Breast epithelium (tissue), 4 donors: ENCODE measurements around the gene ONECUT1. TPM values are rescaled to one million over a fixed set of nuclear protein-coding genes. Genes with fewer than 3 reads are reported as not detected.

Experiments
- DNase-seq, 2 donors: peaks; one replicate each; pipeline ENCODE4 v3.0.0-alpha.2; 2019; ENCODE audit warnings: low spot score in 2 of 2
- H3K27ac ChIP-seq, 2 donors: fragments of 200-600 bp; sonication (generic) in 1 of 2; one replicate each; pipeline ENCODE4 v1.5.1; 2016 to 2019; ENCODE audit warnings: mild to moderate bottlenecking in 1 of 2
- H3K27me3 ChIP-seq, 2 donors: fragments of 200-600 bp; sonication (generic) in 1 of 2; one replicate each; pipeline versions ENCODE4 v1.5.1 to v1.6.0; 2017 to 2019; ENCODE audit warnings: control low read depth in 1 of 2, mild to moderate bottlenecking in 1 of 2
- H3K36me3 ChIP-seq: fragments of 200-600 bp; one replicate; pipeline ENCODE4 v1.5.1; 2019
- H3K4me1 ChIP-seq, 2 donors: fragments of 200-600 bp; sonication (generic); one replicate each; pipeline ENCODE4 v1.5.1; 2016 to 2019; ENCODE audit warnings: control low read depth in 1 of 2
- H3K4me3 ChIP-seq, 3 donors: fragments of 200-600 bp; sonication (generic); 1 replicate in 2 of 3; 2 replicates in 1 of 3; pipeline ENCODE4 v1.5.1; 2016 to 2019; ENCODE audit warnings: mild to moderate bottlenecking in 3 of 3, moderate library complexity in 2 of 3
- H3K9me3 ChIP-seq, 2 donors: fragments of 200-600 bp; sonication (generic) in 1 of 2; one replicate each; pipeline ENCODE4 v1.5.1; 2016 to 2019; ENCODE audit warnings: control low read depth in 1 of 2
- CTCF ChIP-seq, 3 donors: fragments of 450-650 bp; IDR thresholded peaks; one replicate each; pipeline ENCODE4 v1.5.1; 2016 to 2017; ENCODE audit warnings: antibody characterized with exemption in 3 of 3, mild to moderate bottlenecking in 3 of 3, moderate library complexity in 3 of 3
- POLR2A ChIP-seq: fragments of 450-650 bp; IDR thresholded peaks from one replicate; pipeline ENCODE4 v1.6.1; 2016; ENCODE audit warnings: antibody characterized with exemption, mild to moderate bottlenecking, moderate library complexity
- POLR2AphosphoS5 ChIP-seq, 3 donors: sonication (generic); formaldehyde crosslinking; IDR thresholded peaks; one replicate each; pipeline ENCODE4 v1.6.1; 2017; ENCODE audit warnings: antibody characterized with exemption in 3 of 3
- intact Hi-C: fragments of 100-400 bp; cut with DNase I; formaldehyde crosslinking; loops from one replicate; pipeline ENCODE4 v1.15.1; 2023; ENCODE audit warnings: low total_unique reads
- total RNA-seq, 3 donors: library from RNA; depleted of rRNA; stranded (reverse); fragments of >200 nt; gene quantifications; one replicate each; pipeline ENCODE4 v1.1.0, GENCODE V29; 2016

Gene ONECUT1
- total RNA-seq, 3 donors from 2014 or later, result not detected

- no peak for DNase-seq
- Histone ChIP-seq H3K27ac (no peak overlapping the region), H3K9me3 (no peaks in the 10 kb centered on the region), H3K4me1 (peaks cover 4 to 8% of the 10 kb centered on the region in 2 donors), H3K27me3 (peaks cover 9 to 100% of the 10 kb centered on the region in 2 donors), H3K4me3 (no peak overlapping the region), H3K36me3 (no peaks in the 10 kb centered on the region)
- TF ChIP-seq CTCF (IDR thresholded peaks at IDR 0.05) (no peak), POLR2A (no peak), POLR2AphosphoS5 (IDR thresholded peaks at IDR 0.05) (no peak)
- intact Hi-C loops, result no loop called here
Observed at GRCh38 chr15:52800828-52801747, 11.0 kb upstream of the ONECUT1 start.

- intact Hi-C loops, result no loop called here
- no peaks in the 10 kb centered on the region for H3K36me3 ChIP-seq
- H3K4me1 ChIP-seq, result no peaks in the 10 kb centered on the region
- H3K9me3 ChIP-seq, result no peaks in the 10 kb centered on the region
- no peak overlapping the region for H3K27ac ChIP-seq
- DNase-seq, result no peak
- H3K4me3 ChIP-seq, result no peak overlapping the region
- TF ChIP-seq POLR2A, result no peak
- H3K27me3 ChIP-seq, result peaks cover 12 to 100% of the 10 kb centered on the region in 2 donors
Observed at GRCh38 chr15:52799145-52799811, 9.1 kb upstream of the ONECUT1 start.

GRCh38 chr15:52798529-52799101 lies 8.5 kb upstream of the ONECUT1 start:
- Histone ChIP-seq H3K36me3 (no peaks in the 10 kb centered on the region), H3K27me3 (peaks cover 12 to 98% of the 10 kb centered on the region in 2 donors), H3K9me3 (no peaks in the 10 kb centered on the region), H3K27ac (no peak overlapping the region), H3K4me3 (peak overlapping the region in 1 of 3 donors; percentile 9), H3K4me1 (no peaks in the 10 kb centered on the region)
- TF ChIP-seq POLR2A (no peak), POLR2AphosphoS5 (IDR thresholded peaks at IDR 0.05) (no peak), CTCF (IDR thresholded peaks at IDR 0.05) (no peak)
- DNase-seq, result no peak
- intact Hi-C loops, result no loop called here

GRCh38 chr15:52797625-52798501 lies 7.7 kb upstream of the ONECUT1 start:
- H3K27ac ChIP-seq, result no peak overlapping the region
- intact Hi-C loops, result no loop called here
- no peaks in the 10 kb centered on the region for H3K4me1 ChIP-seq
- H3K27me3 ChIP-seq, result peaks cover 12 to 98% of the 10 kb centered on the region in 2 donors
- TF ChIP-seq CTCF (IDR thresholded peaks at IDR 0.05) (no peak), POLR2AphosphoS5 (IDR thresholded peaks at IDR 0.05) (no peak), POLR2A (no peak)
- no peaks in the 10 kb centered on the region for H3K36me3 ChIP-seq
- no peak for DNase-seq
- H3K9me3 ChIP-seq, result no peaks in the 10 kb centered on the region
- peak overlapping the region in 1 of 3 donors; percentile 34 for H3K4me3 ChIP-seq
